H1 (cell line): ENCODE data around the gene CRYGS. TPM values are rescaled to one million over a fixed set of nuclear protein-coding genes. Genes with fewer than 3 reads are reported as not detected.

Source experiments
- CTCF ChIA-PET: fragments of 300-600 bp; sonication (Branson Sonifier 250); formaldehyde crosslinking; loops from one replicate; lab custom pipeline; 2021; ENCODE audit not compliant: partially characterized antibody; lab: Charles Lee
- POLR2A ChIA-PET: fragments of 300-600 bp; sonication (Branson Sonifier 250); formaldehyde crosslinking; loops from one replicate; lab custom pipeline; 2021; ENCODE audit warnings: inconsistent platforms; ENCODE audit not compliant: partially characterized antibody; lab: Charles Lee
- DNase-seq, 2 experiments: peaks; one replicate each; pipeline versions ENCODE4 v3.0.0 to v3.0.0-alpha.2; 2010 to 2022; ENCODE audit warnings: low spot score in 2 of 2, low read depth in 1 of 2, mixed read lengths in 1 of 2
- FAIRE-seq: peaks from 2 replicates; lab custom pipeline; 2011; peaks lifted over from hg19 to GRCh38; lab: Jason Lieb, UNC
- H2AFZ ChIP-seq: 2 replicates; pipeline ENCODE4 v1.8.1; 2012; ENCODE audit warnings: low read length, inconsistent platforms
- H2AK5ac ChIP-seq: 2 replicates; pipeline ENCODE4 v1.6.1; 2013; ENCODE audit warnings: low read depth, low read length
- H2BK120ac ChIP-seq: replicated peaks from 2 replicates; pipeline ENCODE3; 2013; ENCODE audit warnings: low read depth, low read length, inconsistent platforms
- H2BK12ac ChIP-seq: 2 replicates; pipeline ENCODE4 v1.6.1; 2013; ENCODE audit warnings: low read depth, low read length
- H2BK15ac ChIP-seq: 2 replicates; pipeline ENCODE4 v1.6.1; 2013; ENCODE audit warnings: low read length
- H2BK20ac ChIP-seq: 2 replicates; pipeline ENCODE4 v1.6.1; 2013; ENCODE audit warnings: low read length
- H2BK5ac ChIP-seq: 2 replicates; pipeline ENCODE4 v1.6.1; 2013; ENCODE audit warnings: low read depth, low read length
- H3K14ac ChIP-seq: 2 replicates; pipeline ENCODE4 v1.6.1; 2013; ENCODE audit warnings: inconsistent platforms; ENCODE audit not compliant: insufficient read length
- H3K18ac ChIP-seq: 2 replicates; pipeline ENCODE4 v1.6.1; 2013; ENCODE audit warnings: low read length; ENCODE audit errors: extremely low read depth
- H3K23ac ChIP-seq: 2 replicates; pipeline ENCODE4 v1.6.1; 2013; ENCODE audit warnings: inconsistent platforms; ENCODE audit not compliant: insufficient read length
- H3K23me2 ChIP-seq: 2 replicates; pipeline ENCODE4 v1.6.1; 2013; ENCODE audit warnings: low read depth, low read length
- H3K27ac ChIP-seq: 2 replicates; pipeline ENCODE4 v1.6.1; 2011; ENCODE audit warnings: low read depth, low read length, inconsistent platforms
- H3K27me3 ChIP-seq, 4 experiments: replicated peaks in 1 of 4; 1 replicate in 1 of 4; 2 replicates in 3 of 4; pipeline versions ENCODE4 v1.6.1 to v1.8.1; 2011 to 2013; ENCODE audit warnings: low read length in 3 of 4, mild to moderate bottlenecking in 3 of 4, inconsistent platforms in 2 of 4, mixed read lengths in 2 of 4, moderate library complexity in 1 of 4; ENCODE audit not compliant: control insufficient read depth in 3 of 4, insufficient read depth in 3 of 4; ENCODE audit errors: extremely low read depth in 1 of 4
- H3K36me3 ChIP-seq, 4 experiments: 2 replicates each; pipeline versions ENCODE4 v1.6.1 to v1.8.1; 2011 to 2013; ENCODE audit warnings: mild to moderate bottlenecking in 4 of 4, low read length in 3 of 4, moderate library complexity in 2 of 4, control low read depth in 1 of 4, inconsistent platforms in 1 of 4; ENCODE audit not compliant: insufficient read depth in 4 of 4, control insufficient read depth in 2 of 4
- H3K4ac ChIP-seq: replicated peaks from 2 replicates; pipeline ENCODE3; 2013; ENCODE audit warnings: low read length, low read depth, mixed read lengths, inconsistent platforms; ENCODE audit not compliant: insufficient read length
- H3K4me1 ChIP-seq, 4 experiments: replicated peaks in 1 of 4; 1 replicate in 1 of 4; 2 replicates in 3 of 4; pipeline versions ENCODE4 v1.6.1 to v1.8.1; 2011 to 2013; ENCODE audit warnings: low read length in 3 of 4, inconsistent platforms in 2 of 4, mixed read lengths in 1 of 4; ENCODE audit not compliant: insufficient read depth in 4 of 4, control insufficient read depth in 3 of 4
- H3K4me2 ChIP-seq, 2 experiments: 2 replicates each; pipeline versions ENCODE4 v1.6.1 to v1.8.1; 2011 to 2013; ENCODE audit warnings: low read depth in 2 of 2, low read length in 2 of 2, control low read depth in 1 of 2, inconsistent platforms in 1 of 2, mild to moderate bottlenecking in 1 of 2; ENCODE audit not compliant: insufficient read depth in 1 of 2
- H3K4me3 ChIP-seq, 4 experiments: fragments of 200-600, 300-600 bp in 1 of 4; sonication (generic), shearing (Covaris generic), sonication (Bioruptor Twin) in 1 of 4; 2 replicates each; pipeline versions ENCODE4 v1.5.1 to v1.8.1; 2011 to 2016; ENCODE audit warnings: low read length in 4 of 4, low read depth in 3 of 4, control low read depth in 2 of 4, inconsistent platforms in 2 of 4, mild to moderate bottlenecking in 2 of 4, mixed read lengths in 1 of 4, moderate library complexity in 1 of 4; ENCODE audit not compliant: insufficient read depth in 2 of 4; ENCODE audit errors: extremely low read depth in 1 of 4
- H3K56ac ChIP-seq: replicated peaks from 2 replicates; pipeline ENCODE3; 2013; ENCODE audit warnings: low read depth, mild to moderate bottlenecking, mixed read lengths, low read length, inconsistent platforms; ENCODE audit not compliant: insufficient read length
- H3K79me1 ChIP-seq: 2 replicates; pipeline ENCODE4 v1.6.1; 2013; ENCODE audit warnings: low read depth, low read length, control low read depth
- H3K79me2 ChIP-seq, 2 experiments: 2 replicates each; pipeline versions ENCODE4 v1.6.1 to v1.8.1; 2012 to 2013; ENCODE audit warnings: low read length in 2 of 2, mild to moderate bottlenecking in 2 of 2, inconsistent platforms in 1 of 2; ENCODE audit not compliant: insufficient read depth in 2 of 2, control insufficient read depth in 1 of 2
- H3K9ac ChIP-seq, 4 experiments: replicated peaks in 1 of 4; 1 replicate in 1 of 4; 2 replicates in 3 of 4; pipeline versions ENCODE4 v1.6.1 to v1.8.1; 2011 to 2013; ENCODE audit warnings: low read depth in 3 of 4, low read length in 3 of 4, control low read depth in 2 of 4, mild to moderate bottlenecking in 2 of 4, moderate library complexity in 2 of 4, inconsistent platforms in 1 of 4; ENCODE audit errors: extremely low read depth in 1 of 4
- H3K9me3 ChIP-seq, 2 experiments: 2 replicates each; pipeline versions ENCODE4 v1.6.1 to v1.8.1; 2012 to 2013; ENCODE audit warnings: mild to moderate bottlenecking in 2 of 2, moderate library complexity in 2 of 2, control low read depth in 1 of 2, inconsistent platforms in 1 of 2, low read depth in 1 of 2, low read length in 1 of 2, mixed read lengths in 1 of 2; ENCODE audit not compliant: insufficient read depth in 2 of 2
- H4K20me1 ChIP-seq, 2 experiments: replicated peaks in 1 of 2; 2 replicates each; pipeline versions ENCODE3 to v1.8.1; 2011 to 2013; ENCODE audit warnings: inconsistent platforms in 2 of 2, low read length in 2 of 2, mild to moderate bottlenecking in 1 of 2; ENCODE audit not compliant: insufficient read depth in 2 of 2, control insufficient read depth in 1 of 2
- H4K5ac ChIP-seq: 2 replicates; pipeline ENCODE4 v1.6.1; 2013; ENCODE audit warnings: low read length, low read depth, mixed read lengths, inconsistent platforms; ENCODE audit not compliant: insufficient read length
- H4K8ac ChIP-seq: 2 replicates; pipeline ENCODE4 v1.8.0; 2013; ENCODE audit warnings: mild to moderate bottlenecking, moderate library complexity, low read length, inconsistent platforms; ENCODE audit not compliant: insufficient read depth; ENCODE audit errors: extremely low read depth
- H4K91ac ChIP-seq: replicated peaks from 2 replicates; pipeline ENCODE3; 2013; ENCODE audit warnings: low read length, mixed read lengths, inconsistent platforms; ENCODE audit not compliant: insufficient read length
- BRCA1 ChIP-seq: IDR thresholded peaks from 2 replicates; pipeline ENCODE4 v1.6.1; 2012; ENCODE audit warnings: low read depth, low read length, improper control_type of control experiment
- CHD2 ChIP-seq: IDR thresholded peaks from 2 replicates; pipeline ENCODE4 v1.6.1; 2012; ENCODE audit warnings: low read length, improper control_type of control experiment
- CREB1 ChIP-seq: IDR thresholded peaks from 2 replicates; pipeline ENCODE4 v1.6.1; 2012; ENCODE audit warnings: inconsistent platforms
- GTF2F1 ChIP-seq: IDR thresholded peaks from 2 replicates; pipeline ENCODE4 v1.6.1; 2012; ENCODE audit warnings: low read depth, low read length, improper control_type of control experiment, borderline replicate concordance
- HDAC6 ChIP-seq: IDR thresholded peaks from one replicate; pipeline ENCODE4 v1.7.1; 2012; ENCODE audit warnings: low read depth, mild to moderate bottlenecking, inconsistent platforms, low read length, moderate library complexity
- PHF8 ChIP-seq: fragments of 200-600 bp; sonication (generic); conservative IDR thresholded peaks from 2 replicates; pipeline ENCODE4 v1.7.1; 2012; ENCODE audit warnings: low read depth, mild to moderate bottlenecking, inconsistent platforms, low read length, moderate library complexity
- POU5F1 ChIP-seq: IDR thresholded peaks from 2 replicates; pipeline ENCODE4 v1.6.1; 2011; ENCODE audit warnings: low read depth, mild to moderate bottlenecking, low read length, moderate library complexity
- SAP30 ChIP-seq: fragments of 300-600 bp; sonication (generic); IDR thresholded peaks from 2 replicates; pipeline ENCODE4 v1.7.1; 2012; ENCODE audit warnings: low read length, moderate library complexity, mild to moderate bottlenecking, inconsistent platforms; ENCODE audit not compliant: insufficient read depth, insufficient replicate concordance
- SIN3A ChIP-seq, 2 experiments: IDR thresholded peaks in 1 of 2; conservative IDR thresholded peaks in 1 of 2; 2 replicates each; pipeline ENCODE4 v1.6.1; 2011 to 2012; ENCODE audit warnings: low read length in 2 of 2, improper control_type of control experiment in 1 of 2, low read depth in 1 of 2, mild to moderate bottlenecking in 1 of 2
- SP2 ChIP-seq: IDR thresholded peaks from 2 replicates; pipeline ENCODE4 v1.6.1; 2012; ENCODE audit warnings: mild to moderate bottlenecking, low read length, inconsistent platforms
- SP4 ChIP-seq: IDR thresholded peaks from 2 replicates; pipeline ENCODE4 v1.6.1; 2012; ENCODE audit warnings: low read length, inconsistent platforms
- SUZ12 ChIP-seq: fragments of 200-600 bp; sonication (generic); IDR thresholded peaks from 2 replicates; pipeline ENCODE4 v1.6.1; 2012; ENCODE audit warnings: mild to moderate bottlenecking, inconsistent platforms, low read length, moderate library complexity, mixed read lengths
- TAF1 ChIP-seq: IDR thresholded peaks from 2 replicates; pipeline ENCODE4 v1.6.1; 2011; ENCODE audit warnings: mild to moderate bottlenecking, low read depth, low read length
- YY1 ChIP-seq: IDR thresholded peaks from 2 replicates; pipeline ENCODE4 v1.6.1; 2011; ENCODE audit warnings: low read depth, mild to moderate bottlenecking, low read length
- WGBS, 2 experiments: shearing (Covaris generic) in 1 of 2; methylation state at CpG; one replicate each; pipeline versions ENCODE4 v1.1.6 to v1.1.7; 2013 to 2015; ENCODE audit warnings: low lambda C conversion rate in 2 of 2, mixed read lengths in 2 of 2, inconsistent platforms in 1 of 2, low coverage in 1 of 2, missing lambda C conversion rate in 1 of 2; ENCODE audit not compliant: insufficient replicate concordance in 2 of 2, insufficient coverage in 1 of 2, insufficient read length in 1 of 2; ENCODE audit errors: extremely low coverage in 1 of 2, missing lambda C conversion rate in 1 of 2; 5-methylcytosine and 5-hydroxymethylcytosine counted together
- polyA plus RNA-seq, 7 experiments: library from polyadenylated mRNA; depleted of rRNA in 3 of 7; stranded (reverse) in 5 of 7; unstranded in 2 of 7; fragments of >200 nt in 5 of 7; fragments of 200-250 nt in 2 of 7; gene quantifications; 1 replicate in 5 of 7; 2 replicates in 1 of 7; 4 replicates in 1 of 7; pipeline versions ENCODE4 v1.2.1 to v1.2.3, GENCODE V29; 2011 to 2013; ENCODE audit warnings: missing spikeins in 2 of 7, mixed read lengths in 2 of 7
- total RNA-seq: library from RNA; stranded (reverse); fragmentation: NEBNext Ultra II Directional; extraction: Animal tissue kit (Norgen Biotek cat#: 25700); gene quantifications from 2 replicates; pipeline ENCODE4 v1.2.1, GENCODE V29; 2021

The CRYGS gene
- total and polyA plus RNA-seq, 2 of the 8 experiments (the other 6 are each of a cell fraction or from before 2014, with no cell fraction given): 1.5 to 1.8 TPM

- Histone ChIP-seq H3K23ac (no peak overlapping the region), H3K4me3 (no peak overlapping the region), H2BK5ac (no peak overlapping the region), H3K4me2 (no peak overlapping the region), H3K4me1 (no peaks in the 10 kb centered on the region), H3K9ac (no peak overlapping the region), H3K18ac (no peak overlapping the region), H2AK5ac (no peak overlapping the region), H3K23me2 (no peaks in the 10 kb centered on the region), H2BK20ac (no peak overlapping the region), H3K79me1 (no peaks in the 10 kb centered on the region), H2BK12ac (no peak overlapping the region), H4K20me1 (no peaks in the 10 kb centered on the region), H3K9me3 (no peaks in the 10 kb centered on the region), H3K79me2 (no peaks in the 10 kb centered on the region), H3K56ac (no peak overlapping the region), H4K8ac (no peak overlapping the region), H3K14ac (no peak overlapping the region), H3K27ac (no peak overlapping the region), H4K91ac (no peak overlapping the region), H3K27me3 (no peaks in the 10 kb centered on the region), H3K4ac (no peak overlapping the region), H4K5ac (no peak overlapping the region), H2BK120ac (no peak overlapping the region), H3K36me3 (peaks cover 11 to 81% (median 47%) of the 10 kb centered on the region in 4 experiments), H2AFZ (no peak overlapping the region), H2BK15ac (no peak overlapping the region)
- FAIRE-seq: no peak
- CTCF ChIA-PET: interaction anchor here (0.9 kb wide), 1 partner anchor 38 kb away, joined by 3 read pairs; no protein-coding TSS in a partner anchor
- no peak for DNase-seq
- TF ChIP-seq TAF1: no peak
- TF ChIP-seq SP4: no peak
- no peak for TF ChIP-seq SIN3A (conservative IDR thresholded peaks at IDR 0.05 in 1 of 2, IDR thresholded peaks at IDR 0.05 in 1 of 2; ENCODE audit: low read depth in 1 of 2, low read length in 2 of 2)
- no peak for TF ChIP-seq PHF8
- no peak for TF ChIP-seq GTF2F1
- no peak for TF ChIP-seq BRCA1
- TF ChIP-seq SP2: no peak
- TF ChIP-seq POU5F1: no peak
- TF ChIP-seq SUZ12: no peak
- TF ChIP-seq CHD2: no peak
- TF ChIP-seq YY1: no peak
- no peak for TF ChIP-seq SAP30
- TF ChIP-seq CREB1: no peak
- no peak for TF ChIP-seq HDAC6
- 94% methylated on average over 2 of the region's 2 CpGs; no CpG with 5 or more reads in 1 of the 2 experiments for WGBS, 2 experiments
- POLR2A ChIA-PET: interaction anchor here (1.8 kb wide), 1 partner anchor 9 kb away, joined by 5 read pairs; no protein-coding TSS in a partner anchor
Observed at GRCh38 chr3:186577521-186577920, 33.3 kb upstream of the CRYGS start.
